ENCODE results near the gene RPS21. TPM values are rescaled to one million over a fixed set of nuclear protein-coding genes. Genes with fewer than 3 reads are reported as not detected.

The RPS21 gene
- total and polyA plus RNA-seq, 2 of the 13 experiments (the other 11 are each of a cell fraction or from before 2014, with no cell fraction given) = 2,647 to 11,063 TPM

DNA sequence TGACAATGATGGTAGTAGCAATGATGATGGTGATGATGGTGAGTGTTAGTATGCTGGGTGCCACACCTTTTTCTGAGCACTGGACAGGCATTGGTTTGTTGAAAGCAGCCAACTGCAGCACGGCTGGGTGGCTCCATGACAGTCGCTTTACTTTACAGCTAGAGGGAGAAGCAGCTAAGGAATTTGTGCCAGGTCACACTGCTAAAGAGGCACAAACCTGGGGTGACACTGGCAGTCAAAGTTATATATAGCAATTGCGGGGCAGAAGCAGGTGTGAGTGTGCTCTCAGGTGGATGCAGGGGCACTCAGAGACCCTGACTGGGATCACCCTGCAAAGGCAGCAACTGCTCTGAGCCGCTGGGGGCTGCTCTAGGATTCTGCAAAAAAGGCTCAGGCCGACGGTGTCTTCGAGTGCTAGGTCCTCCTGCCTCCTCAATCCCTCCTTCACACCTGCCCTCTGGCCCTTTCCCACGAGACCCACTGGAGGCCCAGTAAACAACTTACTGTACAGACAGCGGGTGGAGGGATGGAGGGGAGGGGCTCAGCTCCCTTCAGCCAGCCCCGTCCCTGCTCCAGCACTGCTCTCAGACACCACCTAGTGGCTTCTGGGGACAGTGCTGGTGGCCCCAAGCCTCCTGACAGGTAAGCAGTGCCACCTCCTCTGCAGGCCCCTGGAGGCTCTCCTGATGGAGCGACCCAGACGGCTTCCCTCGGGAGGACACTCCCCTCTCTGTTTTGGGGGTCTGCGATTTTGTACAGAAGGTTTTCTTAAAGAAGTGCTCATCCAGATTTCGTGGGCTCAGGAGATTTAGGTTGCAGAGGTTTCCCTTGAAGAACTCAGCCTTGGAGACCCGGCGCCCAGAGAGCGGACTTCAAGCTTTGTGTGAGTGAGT lies 4.4 kb upstream of the RPS21 start (continued):
- TF ChIP-seq ZNF546 (CRISPR knock-in tag; conservative IDR thresholded peaks at IDR 0.05) (no peak), SIN3A (IDR thresholded peaks at IDR 0.05; ENCODE audit: borderline replicate concordance, low read depth, low read length) (peak; percentile 36; the same call in 1 of the 2 replicates), MLLT10 (CRISPR knock-in tag; IDR thresholded peaks at IDR 0.05) (no peak), RFXANK (CRISPR knock-in tag; IDR thresholded peaks at IDR 0.05) (peak; percentile 84; the same call in 1 of the 2 replicates), CBX5 (CRISPR knock-in tag; IDR thresholded peaks at IDR 0.05; ENCODE audit: borderline replicate concordance) (peak; percentile 87), HMG20B (CRISPR knock-in tag; conservative IDR thresholded peaks at IDR 0.05) (no peak; the same call in 1 of the 2 replicates), IRX3 (CRISPR knock-in tag; IDR thresholded peaks at IDR 0.05; ENCODE audit: borderline replicate concordance, low read depth) (no peak; the same call in 1 of the 2 replicates), SNAI1 (CRISPR knock-in tag; IDR thresholded peaks at IDR 0.05; ENCODE audit: borderline replicate concordance) (no peak), NFYB (CRISPR knock-in tag; IDR thresholded peaks at IDR 0.05) (no peak), PHF5A (CRISPR knock-in tag; IDR thresholded peaks at IDR 0.05; ENCODE audit: low read depth, unreplicated experiment) (peak; percentile 60), GLI4 (CRISPR knock-in tag; IDR thresholded peaks at IDR 0.05; ENCODE audit: borderline replicate concordance) (no peak), ZNF772 (CRISPR knock-in tag; IDR thresholded peaks at IDR 0.05) (peak; percentile 84), AGO1 (IDR thresholded peaks at IDR 0.05; ENCODE audit: low read depth, low read length, poor library complexity, severe bottlenecking) (no peak)
- TF ChIP-seq, protein P1, sequence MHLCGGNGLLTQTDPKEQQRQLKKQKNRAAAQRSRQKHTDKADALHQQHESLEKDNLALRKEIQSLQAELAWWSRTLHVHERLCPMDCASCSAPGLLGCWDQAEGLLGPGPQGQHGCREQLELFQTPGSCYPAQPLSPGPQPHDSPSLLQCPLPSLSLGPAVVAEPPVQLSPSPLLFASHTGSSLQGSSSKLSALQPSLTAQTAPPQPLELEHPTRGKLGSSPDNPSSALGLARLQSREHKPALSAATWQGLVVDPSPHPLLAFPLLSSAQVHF (CRISPR knock-in tag; IDR thresholded peaks at IDR 0.05) = no peak
- TF ChIP-seq, protein P2, sequence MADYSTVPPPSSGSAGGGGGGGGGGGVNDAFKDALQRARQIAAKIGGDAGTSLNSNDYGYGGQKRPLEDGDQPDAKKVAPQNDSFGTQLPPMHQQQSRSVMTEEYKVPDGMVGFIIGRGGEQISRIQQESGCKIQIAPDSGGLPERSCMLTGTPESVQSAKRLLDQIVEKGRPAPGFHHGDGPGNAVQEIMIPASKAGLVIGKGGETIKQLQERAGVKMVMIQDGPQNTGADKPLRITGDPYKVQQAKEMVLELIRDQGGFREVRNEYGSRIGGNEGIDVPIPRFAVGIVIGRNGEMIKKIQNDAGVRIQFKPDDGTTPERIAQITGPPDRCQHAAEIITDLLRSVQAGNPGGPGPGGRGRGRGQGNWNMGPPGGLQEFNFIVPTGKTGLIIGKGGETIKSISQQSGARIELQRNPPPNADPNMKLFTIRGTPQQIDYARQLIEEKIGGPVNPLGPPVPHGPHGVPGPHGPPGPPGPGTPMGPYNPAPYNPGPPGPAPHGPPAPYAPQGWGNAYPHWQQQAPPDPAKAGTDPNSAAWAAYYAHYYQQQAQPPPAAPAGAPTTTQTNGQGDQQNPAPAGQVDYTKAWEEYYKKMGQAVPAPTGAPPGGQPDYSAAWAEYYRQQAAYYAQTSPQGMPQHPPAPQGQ (CRISPR knock-in tag; IDR thresholded peaks at IDR 0.05; ENCODE audit: borderline replicate concordance) = no peak
- TF ChIP-seq, protein P3, sequence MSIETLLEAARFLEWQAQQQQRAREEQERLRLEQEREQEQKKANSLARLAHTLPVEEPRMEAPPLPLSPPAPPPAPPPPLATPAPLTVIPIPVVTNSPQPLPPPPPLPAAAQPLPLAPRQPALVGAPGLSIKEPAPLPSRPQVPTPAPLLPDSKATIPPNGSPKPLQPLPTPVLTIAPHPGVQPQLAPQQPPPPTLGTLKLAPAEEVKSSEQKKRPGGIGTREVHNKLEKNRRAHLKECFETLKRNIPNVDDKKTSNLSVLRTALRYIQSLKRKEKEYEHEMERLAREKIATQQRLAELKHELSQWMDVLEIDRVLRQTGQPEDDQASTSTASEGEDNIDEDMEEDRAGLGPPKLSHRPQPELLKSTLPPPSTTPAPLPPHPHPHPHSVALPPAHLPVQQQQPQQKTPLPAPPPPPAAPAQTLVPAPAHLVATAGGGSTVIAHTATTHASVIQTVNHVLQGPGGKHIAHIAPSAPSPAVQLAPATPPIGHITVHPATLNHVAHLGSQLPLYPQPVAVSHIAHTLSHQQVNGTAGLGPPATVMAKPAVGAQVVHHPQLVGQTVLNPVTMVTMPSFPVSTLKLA (IDR thresholded peaks at IDR 0.05) = no peak
- TF ChIP-seq, protein P4, sequence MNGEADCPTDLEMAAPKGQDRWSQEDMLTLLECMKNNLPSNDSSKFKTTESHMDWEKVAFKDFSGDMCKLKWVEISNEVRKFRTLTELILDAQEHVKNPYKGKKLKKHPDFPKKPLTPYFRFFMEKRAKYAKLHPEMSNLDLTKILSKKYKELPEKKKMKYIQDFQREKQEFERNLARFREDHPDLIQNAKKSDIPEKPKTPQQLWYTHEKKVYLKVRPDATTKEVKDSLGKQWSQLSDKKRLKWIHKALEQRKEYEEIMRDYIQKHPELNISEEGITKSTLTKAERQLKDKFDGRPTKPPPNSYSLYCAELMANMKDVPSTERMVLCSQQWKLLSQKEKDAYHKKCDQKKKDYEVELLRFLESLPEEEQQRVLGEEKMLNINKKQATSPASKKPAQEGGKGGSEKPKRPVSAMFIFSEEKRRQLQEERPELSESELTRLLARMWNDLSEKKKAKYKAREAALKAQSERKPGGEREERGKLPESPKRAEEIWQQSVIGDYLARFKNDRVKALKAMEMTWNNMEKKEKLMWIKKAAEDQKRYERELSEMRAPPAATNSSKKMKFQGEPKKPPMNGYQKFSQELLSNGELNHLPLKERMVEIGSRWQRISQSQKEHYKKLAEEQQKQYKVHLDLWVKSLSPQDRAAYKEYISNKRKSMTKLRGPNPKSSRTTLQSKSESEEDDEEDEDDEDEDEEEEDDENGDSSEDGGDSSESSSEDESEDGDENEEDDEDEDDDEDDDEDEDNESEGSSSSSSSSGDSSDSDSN (CRISPR knock-in tag; IDR thresholded peaks at IDR 0.05) = peak; percentile 68
- TF ChIP-seq, protein P5, sequence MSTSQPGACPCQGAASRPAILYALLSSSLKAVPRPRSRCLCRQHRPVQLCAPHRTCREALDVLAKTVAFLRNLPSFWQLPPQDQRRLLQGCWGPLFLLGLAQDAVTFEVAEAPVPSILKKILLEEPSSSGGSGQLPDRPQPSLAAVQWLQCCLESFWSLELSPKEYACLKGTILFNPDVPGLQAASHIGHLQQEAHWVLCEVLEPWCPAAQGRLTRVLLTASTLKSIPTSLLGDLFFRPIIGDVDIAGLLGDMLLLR (CRISPR knock-in tag; IDR thresholded peaks at IDR 0.05) = peak; percentile 90
- TF ChIP-seq, protein P6, sequence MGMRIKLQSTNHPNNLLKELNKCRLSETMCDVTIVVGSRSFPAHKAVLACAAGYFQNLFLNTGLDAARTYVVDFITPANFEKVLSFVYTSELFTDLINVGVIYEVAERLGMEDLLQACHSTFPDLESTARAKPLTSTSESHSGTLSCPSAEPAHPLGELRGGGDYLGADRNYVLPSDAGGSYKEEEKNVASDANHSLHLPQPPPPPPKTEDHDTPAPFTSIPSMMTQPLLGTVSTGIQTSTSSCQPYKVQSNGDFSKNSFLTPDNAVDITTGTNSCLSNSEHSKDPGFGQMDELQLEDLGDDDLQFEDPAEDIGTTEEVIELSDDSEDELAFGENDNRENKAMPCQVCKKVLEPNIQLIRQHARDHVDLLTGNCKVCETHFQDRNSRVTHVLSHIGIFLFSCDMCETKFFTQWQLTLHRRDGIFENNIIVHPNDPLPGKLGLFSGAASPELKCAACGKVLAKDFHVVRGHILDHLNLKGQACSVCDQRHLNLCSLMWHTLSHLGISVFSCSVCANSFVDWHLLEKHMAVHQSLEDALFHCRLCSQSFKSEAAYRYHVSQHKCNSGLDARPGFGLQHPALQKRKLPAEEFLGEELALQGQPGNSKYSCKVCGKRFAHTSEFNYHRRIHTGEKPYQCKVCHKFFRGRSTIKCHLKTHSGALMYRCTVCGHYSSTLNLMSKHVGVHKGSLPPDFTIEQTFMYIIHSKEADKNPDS (CRISPR knock-in tag; IDR thresholded peaks at IDR 0.05) = no peak

Measured in HepG2 (cell line).